ENCODE measurements around the gene AJAP1. TPM values are rescaled to one million over a fixed set of nuclear protein-coding genes. Genes with fewer than 3 reads are reported as not detected.

The AJAP1 gene
- total RNA-seq, 1 experiment from 2014 or later, result not detected

- TF ChIP-seq, protein P1, sequence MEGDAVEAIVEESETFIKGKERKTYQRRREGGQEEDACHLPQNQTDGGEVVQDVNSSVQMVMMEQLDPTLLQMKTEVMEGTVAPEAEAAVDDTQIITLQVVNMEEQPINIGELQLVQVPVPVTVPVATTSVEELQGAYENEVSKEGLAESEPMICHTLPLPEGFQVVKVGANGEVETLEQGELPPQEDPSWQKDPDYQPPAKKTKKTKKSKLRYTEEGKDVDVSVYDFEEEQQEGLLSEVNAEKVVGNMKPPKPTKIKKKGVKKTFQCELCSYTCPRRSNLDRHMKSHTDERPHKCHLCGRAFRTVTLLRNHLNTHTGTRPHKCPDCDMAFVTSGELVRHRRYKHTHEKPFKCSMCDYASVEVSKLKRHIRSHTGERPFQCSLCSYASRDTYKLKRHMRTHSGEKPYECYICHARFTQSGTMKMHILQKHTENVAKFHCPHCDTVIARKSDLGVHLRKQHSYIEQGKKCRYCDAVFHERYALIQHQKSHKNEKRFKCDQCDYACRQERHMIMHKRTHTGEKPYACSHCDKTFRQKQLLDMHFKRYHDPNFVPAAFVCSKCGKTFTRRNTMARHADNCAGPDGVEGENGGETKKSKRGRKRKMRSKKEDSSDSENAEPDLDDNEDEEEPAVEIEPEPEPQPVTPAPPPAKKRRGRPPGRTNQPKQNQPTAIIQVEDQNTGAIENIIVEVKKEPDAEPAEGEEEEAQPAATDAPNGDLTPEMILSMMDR (conservative IDR thresholded peaks at IDR 0.05), result no peak
- no peak for TF ChIP-seq EZH2 (IDR thresholded peaks at IDR 0.05; ENCODE audit: low read depth)
- Histone ChIP-seq H3K79me2 (ENCODE audit: low read depth) (no peaks in the 10 kb centered on the region), H3K4me2 (no peak overlapping the region), H3K9me3 (ENCODE audit: insufficient read depth, low read depth) (no peaks in the 10 kb centered on the region), H3F3A (ENCODE audit: insufficient read depth, low read depth) (no peaks in the 10 kb centered on the region), H3K9me2 (ENCODE audit: insufficient read depth) (no peaks in the 10 kb centered on the region), H3K27ac (no peak overlapping the region), H2AFZ (no peak overlapping the region), H3K27me3 (ENCODE audit: insufficient read depth, low read depth) (peaks cover 53% of the 10 kb centered on the region), H3K36me3 (ENCODE audit: low read depth) (no peaks in the 10 kb centered on the region), H3K4me3 (no peak overlapping the region), H3K4me1 (replicated peaks; ENCODE audit: insufficient read depth) (no peaks in the 10 kb centered on the region), H4K20me1 (ENCODE audit: insufficient read depth) (no peaks in the 10 kb centered on the region)
- ChIA-PET POLR2A (ENCODE audit: unreplicated experiment) (no interaction called here), CTCF (no interaction called here)
- BruUV-seq (replicated peaks), result no TSS peak
- intact Hi-C loops (cut with micrococcal nuclease; ENCODE audit: unreplicated experiment), result no loop called here
- no peak for DNase-seq
These were observed 46.4 kb downstream of the AJAP1 start for GRCh38 chr1:4700801-4701200.

GRCh38 chr1:4701276-4701675 lies 46.9 kb downstream of the AJAP1 start:
- Histone ChIP-seq H3K27ac (no peak overlapping the region), H3K27me3 (ENCODE audit: insufficient read depth, low read depth) (peaks cover 50% of the 10 kb centered on the region), H3K4me3 (no peak overlapping the region)

GRCh38 chr1:4702464-4702863 lies 48.1 kb downstream of the AJAP1 start:
- Histone ChIP-seq H2AFZ (no peak overlapping the region), H3K36me3 (ENCODE audit: low read depth) (no peaks in the 10 kb centered on the region), H3K79me2 (ENCODE audit: low read depth) (no peaks in the 10 kb centered on the region), H3K4me1 (replicated peaks; ENCODE audit: insufficient read depth) (no peaks in the 10 kb centered on the region), H4K20me1 (ENCODE audit: insufficient read depth) (no peaks in the 10 kb centered on the region), H3K27me3 (ENCODE audit: insufficient read depth, low read depth) (peaks cover 47% of the 10 kb centered on the region), H3F3A (ENCODE audit: insufficient read depth, low read depth) (no peaks in the 10 kb centered on the region), H3K9me3 (ENCODE audit: insufficient read depth, low read depth) (no peaks in the 10 kb centered on the region), H3K27ac (no peak overlapping the region), H3K9me2 (ENCODE audit: insufficient read depth) (no peaks in the 10 kb centered on the region), H3K4me2 (no peak overlapping the region), H3K4me3 (no peak overlapping the region)
- no peak for TF ChIP-seq EZH2 (IDR thresholded peaks at IDR 0.05; ENCODE audit: low read depth)
- TF ChIP-seq, protein P1 (conservative IDR thresholded peaks at IDR 0.05), result no peak
- CTCF ChIA-PET, result no interaction called here
- BruUV-seq (replicated peaks), result no TSS peak
- intact Hi-C loops (cut with micrococcal nuclease; ENCODE audit: unreplicated experiment), result no loop called here
- POLR2A ChIA-PET (ENCODE audit: unreplicated experiment), result no interaction called here
- no peak for DNase-seq

More at GRCh38 chr1:4701276-4701675, 46.9 kb downstream of the AJAP1 start:
- Histone ChIP-seq H3K9me3 (ENCODE audit: insufficient read depth, low read depth) (no peaks in the 10 kb centered on the region), H4K20me1 (ENCODE audit: insufficient read depth) (no peaks in the 10 kb centered on the region), H3K4me1 (replicated peaks; ENCODE audit: insufficient read depth) (no peaks in the 10 kb centered on the region), H3K9me2 (ENCODE audit: insufficient read depth) (no peaks in the 10 kb centered on the region), H3F3A (ENCODE audit: insufficient read depth, low read depth) (no peaks in the 10 kb centered on the region), H3K79me2 (ENCODE audit: low read depth) (no peaks in the 10 kb centered on the region), H3K4me2 (no peak overlapping the region), H3K36me3 (ENCODE audit: low read depth) (no peaks in the 10 kb centered on the region), H2AFZ (no peak overlapping the region)
- no peak for TF ChIP-seq EZH2 (IDR thresholded peaks at IDR 0.05; ENCODE audit: low read depth)
- TF ChIP-seq, protein P1 (conservative IDR thresholded peaks at IDR 0.05), result no peak
- DNase-seq, result no peak
- CTCF ChIA-PET, result no interaction called here
- intact Hi-C loops (cut with micrococcal nuclease; ENCODE audit: unreplicated experiment), result no loop called here
- no TSS peak for BruUV-seq (replicated peaks)
- POLR2A ChIA-PET (ENCODE audit: unreplicated experiment), result no interaction called here
